Measurements from ENCODE around the gene PARD3B.
A peak's percentile ranks its signal among the peaks of the same experiment; 100 is the strongest.

The PARD3B gene

GRCh38 chr2:204737296-204737695 is 192.0 kb downstream of the PARD3B start:
- TF ChIP-seq GATA1 (IDR thresholded peaks at IDR 0.05; ENCODE audit: low read depth, low read length) (no peak), POLR2A (IDR thresholded peaks at IDR 0.05; ENCODE audit: low read length) (no peak)
- no peak for DNase-seq

- DNase-seq, result no peak
- no peak for TF ChIP-seq POLR2A (IDR thresholded peaks at IDR 0.05; ENCODE audit: low read length)
- TF ChIP-seq GATA1 (IDR thresholded peaks at IDR 0.05; ENCODE audit: low read depth, low read length), result no peak
Measured at GRCh38 chr2:204738721-204739120, 193.4 kb downstream of the PARD3B start.

GRCh38 chr2:204743393-204743960 is 198.2 kb downstream of the PARD3B start:
- TF ChIP-seq GATA1 (IDR thresholded peaks at IDR 0.05; ENCODE audit: low read depth, low read length), result no peak
- no peak for TF ChIP-seq POLR2A (IDR thresholded peaks at IDR 0.05; ENCODE audit: low read length)
- DNase-seq, result no peak

GRCh38 chr2:204744506-204744905 is 199.2 kb downstream of the PARD3B start:
- no peak for DNase-seq
- TF ChIP-seq GATA1 (IDR thresholded peaks at IDR 0.05; ENCODE audit: low read depth, low read length) (no peak), POLR2A (IDR thresholded peaks at IDR 0.05; ENCODE audit: low read length) (no peak)

- no peak for DNase-seq
- no peak for TF ChIP-seq POLR2A (IDR thresholded peaks at IDR 0.05; ENCODE audit: low read length)
- no peak for TF ChIP-seq GATA1 (IDR thresholded peaks at IDR 0.05; ENCODE audit: low read depth, low read length)
Measured at GRCh38 chr2:204748286-204748685, 203.0 kb downstream of the PARD3B start.

- DNase-seq, result no peak
- no peak for TF ChIP-seq POLR2A (IDR thresholded peaks at IDR 0.05; ENCODE audit: low read length)
- no peak for TF ChIP-seq GATA1 (IDR thresholded peaks at IDR 0.05; ENCODE audit: low read depth, low read length)
Measured at GRCh38 chr2:204749319-204749718, 204.0 kb downstream of the PARD3B start.

GRCh38 chr2:204750389-204750788 is 205.1 kb downstream of the PARD3B start:
- DNase-seq, result no peak
- TF ChIP-seq POLR2A (IDR thresholded peaks at IDR 0.05; ENCODE audit: low read length) (no peak), GATA1 (IDR thresholded peaks at IDR 0.05; ENCODE audit: low read depth, low read length) (no peak)

- DNase-seq, result no peak
- TF ChIP-seq GATA1 (IDR thresholded peaks at IDR 0.05; ENCODE audit: low read depth, low read length), result no peak
- TF ChIP-seq POLR2A (IDR thresholded peaks at IDR 0.05; ENCODE audit: low read length), result no peak
Measured at GRCh38 chr2:204751472-204751871, 206.2 kb downstream of the PARD3B start.

GRCh38 chr2:204753841-204754240 is 208.6 kb downstream of the PARD3B start:
- TF ChIP-seq GATA1 (IDR thresholded peaks at IDR 0.05; ENCODE audit: low read depth, low read length) (no peak), POLR2A (IDR thresholded peaks at IDR 0.05; ENCODE audit: low read length) (no peak)
- DNase-seq, result peak in 1 of 2 experiments; percentile 35

- DNase-seq, result no peak
- TF ChIP-seq POLR2A (IDR thresholded peaks at IDR 0.05; ENCODE audit: low read length), result no peak
- no peak for TF ChIP-seq GATA1 (IDR thresholded peaks at IDR 0.05; ENCODE audit: low read depth, low read length)
Measured at GRCh38 chr2:204754898-204755297, 209.6 kb downstream of the PARD3B start.

GRCh38 chr2:204763974-204764703 is 218.9 kb downstream of the PARD3B start:
- TF ChIP-seq GATA1 (IDR thresholded peaks at IDR 0.05; ENCODE audit: low read depth, low read length), result no peak
- no peak for TF ChIP-seq POLR2A (IDR thresholded peaks at IDR 0.05; ENCODE audit: low read length)
- DNase-seq, result no peak

GRCh38 chr2:204770735-204771134 is 225.5 kb downstream of the PARD3B start:
- no peak for DNase-seq
- TF ChIP-seq POLR2A (IDR thresholded peaks at IDR 0.05; ENCODE audit: low read length), result no peak
- TF ChIP-seq GATA1 (IDR thresholded peaks at IDR 0.05; ENCODE audit: low read depth, low read length), result no peak

- DNase-seq, result no peak
- TF ChIP-seq POLR2A (IDR thresholded peaks at IDR 0.05; ENCODE audit: low read length) (no peak), GATA1 (IDR thresholded peaks at IDR 0.05; ENCODE audit: low read depth, low read length) (no peak)
Measured at GRCh38 chr2:204771721-204772120, 226.4 kb downstream of the PARD3B start.

- no peak for DNase-seq
- TF ChIP-seq POLR2A (IDR thresholded peaks at IDR 0.05; ENCODE audit: low read length), result no peak
- TF ChIP-seq GATA1 (IDR thresholded peaks at IDR 0.05; ENCODE audit: low read depth, low read length), result no peak
Measured at GRCh38 chr2:204772546-204772945, 227.3 kb downstream of the PARD3B start.

- DNase-seq, result no peak
- TF ChIP-seq GATA1 (IDR thresholded peaks at IDR 0.05; ENCODE audit: low read depth, low read length) (no peak), POLR2A (IDR thresholded peaks at IDR 0.05; ENCODE audit: low read length) (no peak)
Measured at GRCh38 chr2:204775766-204776165, 230.5 kb downstream of the PARD3B start.

Measured in erythroblast (primary cell).